Liver (tissue), 3 donors: Measurements from ENCODE around the gene DZIP1L.

Source experiments
- FOXA1 ChIP-seq: IDR thresholded peaks from 2 replicates; pipeline ENCODE4 v1.6.1; 2016; ENCODE audit warnings: antibody characterized with exemption
- GABPA ChIP-seq, 2 donors: IDR thresholded peaks in 1 of 2; conservative IDR thresholded peaks in 1 of 2; 2 replicates each; pipeline ENCODE4 v1.6.1; 2016; ENCODE audit warnings: antibody characterized with exemption in 2 of 2, mild to moderate bottlenecking in 1 of 2, moderate library complexity in 1 of 2
- HNF4G ChIP-seq: IDR thresholded peaks from 2 replicates; pipeline ENCODE4 v1.6.1; 2016; ENCODE audit warnings: antibody characterized with exemption
- JUND ChIP-seq, 2 donors: IDR thresholded peaks; 2 replicates each; pipeline ENCODE4 v1.6.1; 2016; ENCODE audit warnings: antibody characterized with exemption in 2 of 2
- NR2F2 ChIP-seq: IDR thresholded peaks from 2 replicates; pipeline ENCODE4 v1.6.1; 2016; ENCODE audit warnings: antibody characterized with exemption
- RAD21 ChIP-seq, 2 donors: IDR thresholded peaks; 2 replicates each; pipeline ENCODE4 v1.6.1; 2016; ENCODE audit warnings: antibody characterized with exemption in 2 of 2, mild to moderate bottlenecking in 2 of 2
- SP1 ChIP-seq: IDR thresholded peaks from 2 replicates; pipeline ENCODE4 v1.6.1; 2018; ENCODE audit warnings: antibody characterized with exemption, mild to moderate bottlenecking
- TAF1 ChIP-seq: conservative IDR thresholded peaks from 2 replicates; pipeline ENCODE4 v1.6.1; 2016; ENCODE audit warnings: antibody characterized with exemption, mild to moderate bottlenecking
- YY1 ChIP-seq: IDR thresholded peaks from 2 replicates; pipeline ENCODE4 v1.6.1; 2016; ENCODE audit warnings: antibody characterized with exemption, mild to moderate bottlenecking
- TF ChIP-seq, protein P1 (sequence below): fragments of 150-350 bp; IDR thresholded peaks from 2 replicates; pipeline ENCODE4 v1.5.1; 2017; ENCODE audit warnings: improper control_type of control experiment, low read depth, low read length; ENCODE audit not compliant: missing input control
- TF ChIP-seq, protein P2 (sequence below): IDR thresholded peaks from 2 replicates; pipeline ENCODE4 v1.6.1; 2016; ENCODE audit warnings: antibody characterized with exemption
- TF ChIP-seq, protein P3 (sequence below): IDR thresholded peaks from 2 replicates; pipeline ENCODE4 v1.6.1; 2016; ENCODE audit warnings: antibody characterized with exemption
- TF ChIP-seq, protein P4 (sequence below): IDR thresholded peaks from 2 replicates; pipeline ENCODE4 v1.6.1; 2016; ENCODE audit warnings: antibody characterized with exemption
- TF ChIP-seq, protein P5 (sequence below): IDR thresholded peaks from 2 replicates; pipeline ENCODE4 v1.6.1; 2016; ENCODE audit warnings: antibody characterized with exemption, mild to moderate bottlenecking
- donor health status: healthy.
- donor health status: healthy.

DNA sequence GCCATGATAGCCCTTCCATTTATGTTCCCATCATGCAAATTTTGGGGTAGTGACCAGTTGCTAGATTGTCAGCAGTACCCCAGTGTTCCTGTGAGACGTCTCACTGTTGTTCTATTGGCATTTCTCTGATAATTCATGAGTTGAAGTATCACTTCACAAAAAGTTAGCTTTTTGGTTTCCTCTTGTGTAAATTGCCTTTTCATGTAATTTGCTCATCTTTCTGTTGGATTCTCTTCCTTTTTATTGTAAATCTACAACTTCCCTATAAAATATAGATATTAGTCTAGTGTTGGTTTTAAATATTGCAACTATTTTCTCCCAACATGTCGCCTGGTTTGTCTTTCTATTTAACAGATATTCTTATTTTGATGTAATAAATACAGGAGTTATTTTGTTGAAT, 24.3 kb upstream of the DZIP1L start:
- TF ChIP-seq, protein P1, sequence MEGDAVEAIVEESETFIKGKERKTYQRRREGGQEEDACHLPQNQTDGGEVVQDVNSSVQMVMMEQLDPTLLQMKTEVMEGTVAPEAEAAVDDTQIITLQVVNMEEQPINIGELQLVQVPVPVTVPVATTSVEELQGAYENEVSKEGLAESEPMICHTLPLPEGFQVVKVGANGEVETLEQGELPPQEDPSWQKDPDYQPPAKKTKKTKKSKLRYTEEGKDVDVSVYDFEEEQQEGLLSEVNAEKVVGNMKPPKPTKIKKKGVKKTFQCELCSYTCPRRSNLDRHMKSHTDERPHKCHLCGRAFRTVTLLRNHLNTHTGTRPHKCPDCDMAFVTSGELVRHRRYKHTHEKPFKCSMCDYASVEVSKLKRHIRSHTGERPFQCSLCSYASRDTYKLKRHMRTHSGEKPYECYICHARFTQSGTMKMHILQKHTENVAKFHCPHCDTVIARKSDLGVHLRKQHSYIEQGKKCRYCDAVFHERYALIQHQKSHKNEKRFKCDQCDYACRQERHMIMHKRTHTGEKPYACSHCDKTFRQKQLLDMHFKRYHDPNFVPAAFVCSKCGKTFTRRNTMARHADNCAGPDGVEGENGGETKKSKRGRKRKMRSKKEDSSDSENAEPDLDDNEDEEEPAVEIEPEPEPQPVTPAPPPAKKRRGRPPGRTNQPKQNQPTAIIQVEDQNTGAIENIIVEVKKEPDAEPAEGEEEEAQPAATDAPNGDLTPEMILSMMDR, result no peak
- TF ChIP-seq SP1 (no peak), RAD21 (IDR thresholded peaks at IDR 0.05) (no peak), GABPA (IDR thresholded peaks at IDR 0.05 in 1 of 2, conservative IDR thresholded peaks at IDR 0.05 in 1 of 2) (no peak), TAF1 (no peak), FOXA1 (no peak), JUND (IDR thresholded peaks at IDR 0.05) (no peak), YY1 (no peak), NR2F2 (no peak), HNF4G (no peak)
- TF ChIP-seq, protein P2, sequence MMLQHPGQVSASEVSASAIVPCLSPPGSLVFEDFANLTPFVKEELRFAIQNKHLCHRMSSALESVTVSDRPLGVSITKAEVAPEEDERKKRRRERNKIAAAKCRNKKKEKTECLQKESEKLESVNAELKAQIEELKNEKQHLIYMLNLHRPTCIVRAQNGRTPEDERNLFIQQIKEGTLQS, result no peak
- TF ChIP-seq, protein P3, sequence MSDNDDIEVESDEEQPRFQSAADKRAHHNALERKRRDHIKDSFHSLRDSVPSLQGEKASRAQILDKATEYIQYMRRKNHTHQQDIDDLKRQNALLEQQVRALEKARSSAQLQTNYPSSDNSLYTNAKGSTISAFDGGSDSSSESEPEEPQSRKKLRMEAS, result no peak
- TF ChIP-seq, protein P4, sequence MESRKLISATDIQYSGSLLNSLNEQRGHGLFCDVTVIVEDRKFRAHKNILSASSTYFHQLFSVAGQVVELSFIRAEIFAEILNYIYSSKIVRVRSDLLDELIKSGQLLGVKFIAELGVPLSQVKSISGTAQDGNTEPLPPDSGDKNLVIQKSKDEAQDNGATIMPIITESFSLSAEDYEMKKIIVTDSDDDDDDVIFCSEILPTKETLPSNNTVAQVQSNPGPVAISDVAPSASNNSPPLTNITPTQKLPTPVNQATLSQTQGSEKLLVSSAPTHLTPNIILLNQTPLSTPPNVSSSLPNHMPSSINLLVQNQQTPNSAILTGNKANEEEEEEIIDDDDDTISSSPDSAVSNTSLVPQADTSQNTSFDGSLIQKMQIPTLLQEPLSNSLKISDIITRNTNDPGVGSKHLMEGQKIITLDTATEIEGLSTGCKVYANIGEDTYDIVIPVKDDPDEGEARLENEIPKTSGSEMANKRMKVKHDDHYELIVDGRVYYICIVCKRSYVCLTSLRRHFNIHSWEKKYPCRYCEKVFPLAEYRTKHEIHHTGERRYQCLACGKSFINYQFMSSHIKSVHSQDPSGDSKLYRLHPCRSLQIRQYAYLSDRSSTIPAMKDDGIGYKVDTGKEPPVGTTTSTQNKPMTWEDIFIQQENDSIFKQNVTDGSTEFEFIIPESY, result no peak
- TF ChIP-seq, protein P5, sequence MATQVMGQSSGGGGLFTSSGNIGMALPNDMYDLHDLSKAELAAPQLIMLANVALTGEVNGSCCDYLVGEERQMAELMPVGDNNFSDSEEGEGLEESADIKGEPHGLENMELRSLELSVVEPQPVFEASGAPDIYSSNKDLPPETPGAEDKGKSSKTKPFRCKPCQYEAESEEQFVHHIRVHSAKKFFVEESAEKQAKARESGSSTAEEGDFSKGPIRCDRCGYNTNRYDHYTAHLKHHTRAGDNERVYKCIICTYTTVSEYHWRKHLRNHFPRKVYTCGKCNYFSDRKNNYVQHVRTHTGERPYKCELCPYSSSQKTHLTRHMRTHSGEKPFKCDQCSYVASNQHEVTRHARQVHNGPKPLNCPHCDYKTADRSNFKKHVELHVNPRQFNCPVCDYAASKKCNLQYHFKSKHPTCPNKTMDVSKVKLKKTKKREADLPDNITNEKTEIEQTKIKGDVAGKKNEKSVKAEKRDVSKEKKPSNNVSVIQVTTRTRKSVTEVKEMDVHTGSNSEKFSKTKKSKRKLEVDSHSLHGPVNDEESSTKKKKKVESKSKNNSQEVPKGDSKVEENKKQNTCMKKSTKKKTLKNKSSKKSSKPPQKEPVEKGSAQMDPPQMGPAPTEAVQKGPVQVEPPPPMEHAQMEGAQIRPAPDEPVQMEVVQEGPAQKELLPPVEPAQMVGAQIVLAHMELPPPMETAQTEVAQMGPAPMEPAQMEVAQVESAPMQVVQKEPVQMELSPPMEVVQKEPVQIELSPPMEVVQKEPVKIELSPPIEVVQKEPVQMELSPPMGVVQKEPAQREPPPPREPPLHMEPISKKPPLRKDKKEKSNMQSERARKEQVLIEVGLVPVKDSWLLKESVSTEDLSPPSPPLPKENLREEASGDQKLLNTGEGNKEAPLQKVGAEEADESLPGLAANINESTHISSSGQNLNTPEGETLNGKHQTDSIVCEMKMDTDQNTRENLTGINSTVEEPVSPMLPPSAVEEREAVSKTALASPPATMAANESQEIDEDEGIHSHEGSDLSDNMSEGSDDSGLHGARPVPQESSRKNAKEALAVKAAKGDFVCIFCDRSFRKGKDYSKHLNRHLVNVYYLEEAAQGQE, result no peak
